Measurements from ENCODE around the gene GTF3C5. TPM values are rescaled to one million over a fixed set of nuclear protein-coding genes. Genes with fewer than 3 reads are reported as not detected.

The GTF3C5 gene
- total RNA-seq, 2 experiments from 2014 or later, result 91.6 to 97.0 TPM

DNA sequence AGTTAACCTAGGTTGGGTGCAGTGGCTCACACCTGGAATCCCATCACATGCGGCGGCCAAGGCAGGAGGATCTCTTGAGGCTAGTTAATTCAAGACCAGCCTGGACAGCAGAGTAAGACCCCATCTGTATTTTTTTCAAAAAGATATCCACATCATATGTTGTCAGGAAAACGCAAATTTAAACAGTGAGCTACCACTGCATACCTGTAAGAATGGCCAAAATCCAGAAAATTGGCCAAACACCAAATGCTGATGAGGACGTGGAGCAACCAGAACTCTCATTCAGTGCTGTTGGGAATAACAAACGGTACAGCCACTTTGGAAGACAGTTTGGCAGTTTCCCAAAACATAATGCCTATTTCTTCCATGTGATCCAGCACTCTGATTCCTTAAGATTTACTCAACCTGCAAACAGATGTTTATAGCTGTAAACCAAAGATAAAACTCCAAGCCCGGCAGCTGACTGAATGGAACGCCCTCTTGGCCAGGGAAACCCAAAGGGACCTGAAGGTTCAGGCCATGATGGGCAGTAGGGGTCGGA lies 43.4 kb downstream of the GTF3C5 start:
- Histone ChIP-seq H3K79me2 (ENCODE audit: insufficient read depth, low read depth, low read length) (no peaks in the 10 kb centered on the region), H3K36me3 (ENCODE audit: insufficient read depth, low read length) (no peaks in the 10 kb centered on the region), H3K27ac (ENCODE audit: low read depth, low read length, poor library complexity, severe bottlenecking) (no peak overlapping the region), H3K9me3 (ENCODE audit: low read length) (no peaks in the 10 kb centered on the region), H3K4me2 (ENCODE audit: low read length) (no peak overlapping the region), H3K9me2 (ENCODE audit: insufficient read depth, low read length) (no peaks in the 10 kb centered on the region), H3K4me1 (ENCODE audit: insufficient read depth, low read length, poor library complexity, severe bottlenecking) (no peaks in the 10 kb centered on the region), H2AFZ (ENCODE audit: low read length) (no peak overlapping the region), H3K4me3 (ENCODE audit: low read depth, low read length, poor library complexity, severe bottlenecking) (no peak overlapping the region), H4K20me1 (ENCODE audit: insufficient read depth, low read length) (no peaks in the 10 kb centered on the region)
- ChIA-PET POLR2A (interaction anchor here (2.0 kb wide), 1 partner anchor 14 kb away, joined by 7 read pairs; no protein-coding TSS in a partner anchor), CTCF (ENCODE audit: unreplicated experiment) (no interaction called here)
- intact Hi-C loops (cut with micrococcal nuclease; ENCODE audit: unreplicated experiment), result no loop called here
- no TSS peak for BruUV-seq (replicated peaks)
- no peak for TF ChIP-seq EZH2phosphoT487 (IDR thresholded peaks at IDR 0.05; ENCODE audit: borderline replicate concordance, low read depth, low read length)
- TF ChIP-seq, protein P1, sequence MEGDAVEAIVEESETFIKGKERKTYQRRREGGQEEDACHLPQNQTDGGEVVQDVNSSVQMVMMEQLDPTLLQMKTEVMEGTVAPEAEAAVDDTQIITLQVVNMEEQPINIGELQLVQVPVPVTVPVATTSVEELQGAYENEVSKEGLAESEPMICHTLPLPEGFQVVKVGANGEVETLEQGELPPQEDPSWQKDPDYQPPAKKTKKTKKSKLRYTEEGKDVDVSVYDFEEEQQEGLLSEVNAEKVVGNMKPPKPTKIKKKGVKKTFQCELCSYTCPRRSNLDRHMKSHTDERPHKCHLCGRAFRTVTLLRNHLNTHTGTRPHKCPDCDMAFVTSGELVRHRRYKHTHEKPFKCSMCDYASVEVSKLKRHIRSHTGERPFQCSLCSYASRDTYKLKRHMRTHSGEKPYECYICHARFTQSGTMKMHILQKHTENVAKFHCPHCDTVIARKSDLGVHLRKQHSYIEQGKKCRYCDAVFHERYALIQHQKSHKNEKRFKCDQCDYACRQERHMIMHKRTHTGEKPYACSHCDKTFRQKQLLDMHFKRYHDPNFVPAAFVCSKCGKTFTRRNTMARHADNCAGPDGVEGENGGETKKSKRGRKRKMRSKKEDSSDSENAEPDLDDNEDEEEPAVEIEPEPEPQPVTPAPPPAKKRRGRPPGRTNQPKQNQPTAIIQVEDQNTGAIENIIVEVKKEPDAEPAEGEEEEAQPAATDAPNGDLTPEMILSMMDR (conservative IDR thresholded peaks at IDR 0.05; ENCODE audit: low read length), result no peak
- DNase-seq (ENCODE audit: low spot score), result no peak

DNA sequence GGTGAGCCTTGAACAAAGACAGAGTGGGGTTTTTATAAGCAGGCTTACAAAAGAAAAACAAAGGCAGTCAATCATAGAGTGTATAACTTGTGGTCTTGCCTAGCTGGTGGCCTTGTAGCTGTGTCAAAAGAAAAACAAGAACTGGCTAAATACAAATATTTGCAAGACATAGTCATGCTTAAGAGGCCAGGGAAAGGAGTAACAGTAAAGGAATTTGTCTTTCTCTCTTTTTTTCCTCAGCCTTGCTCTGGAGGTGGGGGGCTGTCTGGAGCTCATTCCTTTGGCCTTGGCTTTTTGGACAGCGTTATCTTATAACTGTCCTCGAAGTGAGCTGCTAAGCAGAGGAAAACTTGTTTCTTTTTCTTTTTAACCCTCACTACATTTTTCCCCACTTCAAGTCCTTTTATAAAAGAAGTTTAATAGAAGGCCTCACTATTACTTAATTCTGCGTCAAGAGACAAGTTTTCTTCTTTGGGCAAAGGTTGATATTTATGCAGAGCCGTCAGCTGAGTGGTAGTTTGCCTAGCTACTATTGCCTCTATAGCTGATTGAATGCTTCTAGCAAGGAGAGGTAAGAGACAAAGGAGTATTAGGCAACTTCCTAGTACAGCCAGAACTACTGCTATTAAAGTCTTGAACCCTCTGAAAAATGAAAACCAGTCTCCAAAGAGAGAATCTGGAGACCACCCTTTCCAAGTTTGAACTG lies 45.3 kb downstream of the GTF3C5 start:
- Histone ChIP-seq H4K20me1 (ENCODE audit: insufficient read depth, low read length) (no peaks in the 10 kb centered on the region), H3K4me3 (ENCODE audit: low read depth, low read length, poor library complexity, severe bottlenecking) (no peak overlapping the region), H3K79me2 (ENCODE audit: insufficient read depth, low read depth, low read length) (no peaks in the 10 kb centered on the region), H3K4me2 (ENCODE audit: low read length) (no peak overlapping the region), H3K27ac (ENCODE audit: low read depth, low read length, poor library complexity, severe bottlenecking) (no peak overlapping the region), H3K4me1 (ENCODE audit: insufficient read depth, low read length, poor library complexity, severe bottlenecking) (no peaks in the 10 kb centered on the region), H2AFZ (ENCODE audit: low read length) (no peak overlapping the region), H3K9me2 (ENCODE audit: insufficient read depth, low read length) (no peaks in the 10 kb centered on the region), H3K36me3 (ENCODE audit: insufficient read depth, low read length) (no peaks in the 10 kb centered on the region), H3K9me3 (ENCODE audit: low read length) (no peaks in the 10 kb centered on the region)
- TF ChIP-seq, protein P1 (conservative IDR thresholded peaks at IDR 0.05; ENCODE audit: low read length), result no peak
- intact Hi-C loops (cut with micrococcal nuclease; ENCODE audit: unreplicated experiment), result no loop called here
- DNase-seq (ENCODE audit: low spot score), result no peak
- BruUV-seq (replicated peaks), result no TSS peak
- ChIA-PET POLR2A (no interaction called here), CTCF (ENCODE audit: unreplicated experiment) (interaction anchor here (0.5 kb wide), 1 partner anchor 384 kb away, joined by 8 read pairs; the partner anchor contains the start of gene CACFD1)

DNA sequence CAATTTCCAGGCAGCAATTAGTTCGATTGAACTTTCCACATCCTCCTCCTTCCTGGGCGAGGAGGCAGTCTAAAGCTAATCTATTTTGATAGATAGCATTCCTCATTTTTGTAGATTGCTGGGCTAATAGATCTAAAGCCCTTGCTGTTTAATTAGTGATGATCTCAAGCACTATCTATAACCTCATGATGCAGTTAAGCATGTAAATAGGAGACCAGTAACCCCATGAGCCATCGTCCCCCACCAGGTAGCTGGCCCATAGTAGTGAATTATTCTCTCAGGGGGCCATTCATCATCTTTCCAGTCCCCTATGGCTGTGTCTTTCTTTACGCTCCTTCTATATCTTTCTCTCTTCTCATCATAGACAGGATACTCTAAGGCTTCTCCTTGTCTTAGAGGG lies 45.9 kb downstream of the GTF3C5 start:
- intact Hi-C loops (cut with micrococcal nuclease; ENCODE audit: unreplicated experiment), result no loop called here
- H3K4me1 ChIP-seq (ENCODE audit: insufficient read depth, low read length, poor library complexity, severe bottlenecking), result no peaks in the 10 kb centered on the region
- H4K20me1 ChIP-seq (ENCODE audit: insufficient read depth, low read length), result no peaks in the 10 kb centered on the region
- no peak overlapping the region for H3K4me3 ChIP-seq (ENCODE audit: low read depth, low read length, poor library complexity, severe bottlenecking)
- DNase-seq (ENCODE audit: low spot score), result no peak
- ChIA-PET CTCF (ENCODE audit: unreplicated experiment) (no interaction called here), POLR2A (interaction anchor here (0.6 kb wide), 1 partner anchor 9 kb away, joined by 3 read pairs; no protein-coding TSS in a partner anchor)
- BruUV-seq (replicated peaks), result no TSS peak
- no peak overlapping the region for H3K27ac ChIP-seq (ENCODE audit: low read depth, low read length, poor library complexity, severe bottlenecking)
- no peak overlapping the region for H2AFZ ChIP-seq (ENCODE audit: low read length)
- no peaks in the 10 kb centered on the region for H3K36me3 ChIP-seq (ENCODE audit: insufficient read depth, low read length)
- no peak overlapping the region for H3K4me2 ChIP-seq (ENCODE audit: low read length)
- TF ChIP-seq, protein P1 (conservative IDR thresholded peaks at IDR 0.05; ENCODE audit: low read length), result no peak
- TF ChIP-seq EZH2phosphoT487 (IDR thresholded peaks at IDR 0.05; ENCODE audit: borderline replicate concordance, low read depth, low read length), result no peak
- H3K79me2 ChIP-seq (ENCODE audit: insufficient read depth, low read depth, low read length), result no peaks in the 10 kb centered on the region
- no peaks in the 10 kb centered on the region for H3K9me2 ChIP-seq (ENCODE audit: insufficient read depth, low read length)
- H3K9me3 ChIP-seq (ENCODE audit: low read length), result no peaks in the 10 kb centered on the region

All from OCI-LY7 (cell line).